Breast epithelium (tissue), 4 donors: ENCODE results near the gene CYB561. TPM values are rescaled to one million over a fixed set of nuclear protein-coding genes. Genes with fewer than 3 reads are reported as not detected.

Source experiments
- DNase-seq, 2 donors: peaks; one replicate each; pipeline ENCODE4 v3.0.0-alpha.2; 2019; ENCODE audit warnings: low spot score in 2 of 2
- H3K27ac ChIP-seq, 2 donors: fragments of 200-600 bp; sonication (generic) in 1 of 2; one replicate each; pipeline ENCODE4 v1.5.1; 2016 to 2019; ENCODE audit warnings: mild to moderate bottlenecking in 1 of 2
- H3K27me3 ChIP-seq, 2 donors: fragments of 200-600 bp; sonication (generic) in 1 of 2; one replicate each; pipeline versions ENCODE4 v1.5.1 to v1.6.0; 2017 to 2019; ENCODE audit warnings: control low read depth in 1 of 2, mild to moderate bottlenecking in 1 of 2
- H3K36me3 ChIP-seq: fragments of 200-600 bp; one replicate; pipeline ENCODE4 v1.5.1; 2019
- H3K4me1 ChIP-seq, 2 donors: fragments of 200-600 bp; sonication (generic); one replicate each; pipeline ENCODE4 v1.5.1; 2016 to 2019; ENCODE audit warnings: control low read depth in 1 of 2
- H3K4me3 ChIP-seq, 3 donors: fragments of 200-600 bp; sonication (generic); 1 replicate in 2 of 3; 2 replicates in 1 of 3; pipeline ENCODE4 v1.5.1; 2016 to 2019; ENCODE audit warnings: mild to moderate bottlenecking in 3 of 3, moderate library complexity in 2 of 3
- H3K9me3 ChIP-seq, 2 donors: fragments of 200-600 bp; sonication (generic) in 1 of 2; one replicate each; pipeline ENCODE4 v1.5.1; 2016 to 2019; ENCODE audit warnings: control low read depth in 1 of 2
- CTCF ChIP-seq, 3 donors: fragments of 450-650 bp; IDR thresholded peaks; one replicate each; pipeline ENCODE4 v1.5.1; 2016 to 2017; ENCODE audit warnings: antibody characterized with exemption in 3 of 3, mild to moderate bottlenecking in 3 of 3, moderate library complexity in 3 of 3
- POLR2A ChIP-seq: fragments of 450-650 bp; IDR thresholded peaks from one replicate; pipeline ENCODE4 v1.6.1; 2016; ENCODE audit warnings: antibody characterized with exemption, mild to moderate bottlenecking, moderate library complexity
- POLR2AphosphoS5 ChIP-seq, 3 donors: sonication (generic); formaldehyde crosslinking; IDR thresholded peaks; one replicate each; pipeline ENCODE4 v1.6.1; 2017; ENCODE audit warnings: antibody characterized with exemption in 3 of 3
- intact Hi-C: fragments of 100-400 bp; cut with DNase I; formaldehyde crosslinking; loops from one replicate; pipeline ENCODE4 v1.15.1; 2023; ENCODE audit warnings: low total_unique reads
- total RNA-seq, 3 donors: library from RNA; depleted of rRNA; stranded (reverse); fragments of >200 nt; gene quantifications; one replicate each; pipeline ENCODE4 v1.1.0, GENCODE V29; 2016

The CYB561 gene
- total RNA-seq, 3 donors from 2014 or later: 14.6 to 52.4 (median 43.3) TPM

DNA sequence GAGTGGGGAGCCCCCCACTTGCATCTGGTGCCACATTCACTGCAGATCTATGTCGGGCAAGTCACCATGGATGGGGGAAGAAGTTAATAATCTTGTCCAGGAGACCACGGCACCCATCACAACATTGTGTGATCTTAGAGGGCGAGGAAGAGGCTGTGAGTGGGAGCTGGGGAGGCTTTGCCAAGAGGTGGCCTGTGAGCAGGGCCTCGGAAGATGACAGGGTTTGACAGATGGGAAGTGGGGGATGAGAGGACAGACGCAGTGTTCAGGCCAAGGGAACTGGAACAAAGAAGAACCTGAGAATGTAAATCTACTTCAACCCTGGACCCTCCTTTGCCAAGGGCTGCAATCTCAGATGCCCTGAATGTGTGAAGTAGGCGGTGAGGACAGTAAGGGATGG lies 43.2 kb upstream of the CYB561 start:
- intact Hi-C loops: no loop called here
- no peak overlapping the region for H3K4me3 ChIP-seq
- DNase-seq: no peak
- no peak overlapping the region for H3K27ac ChIP-seq
- no peaks in the 10 kb centered on the region for H3K27me3 ChIP-seq
- H3K36me3 ChIP-seq: no peaks in the 10 kb centered on the region
- H3K9me3 ChIP-seq: no peaks in the 10 kb centered on the region
- no peaks in the 10 kb centered on the region for H3K4me1 ChIP-seq
- no peak for TF ChIP-seq CTCF (IDR thresholded peaks at IDR 0.05)
- TF ChIP-seq POLR2AphosphoS5 (IDR thresholded peaks at IDR 0.05): no peak
- TF ChIP-seq POLR2A: no peak

DNA sequence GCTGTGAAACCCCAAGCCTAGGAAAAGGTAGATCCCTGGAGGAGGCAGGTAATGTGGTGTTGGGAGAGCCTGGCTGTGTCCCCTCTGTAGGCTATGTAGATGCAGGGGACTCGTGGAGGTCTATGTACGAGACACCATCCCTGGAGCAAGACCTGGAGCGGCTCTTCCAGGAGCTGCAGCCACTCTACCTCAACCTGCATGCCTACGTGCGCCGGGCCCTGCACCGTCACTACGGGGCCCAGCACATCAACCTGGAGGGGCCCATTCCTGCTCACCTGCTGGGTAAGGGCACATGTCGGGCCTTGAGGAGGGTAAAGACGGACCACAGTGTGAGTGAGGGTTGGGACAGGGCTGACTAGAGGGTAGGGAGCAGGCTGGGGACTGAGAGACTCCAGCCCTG lies 42.7 kb upstream of the CYB561 start:
- H3K27ac ChIP-seq: no peak overlapping the region
- no peaks in the 10 kb centered on the region for H3K9me3 ChIP-seq
- H3K4me3 ChIP-seq: no peak overlapping the region
- DNase-seq: no peak
- no peaks in the 10 kb centered on the region for H3K27me3 ChIP-seq
- no peaks in the 10 kb centered on the region for H3K36me3 ChIP-seq
- TF ChIP-seq POLR2A: no peak
- TF ChIP-seq POLR2AphosphoS5 (IDR thresholded peaks at IDR 0.05): no peak
- TF ChIP-seq CTCF (IDR thresholded peaks at IDR 0.05): no peak
- intact Hi-C loops: no loop called here
- H3K4me1 ChIP-seq: no peaks in the 10 kb centered on the region

DNA sequence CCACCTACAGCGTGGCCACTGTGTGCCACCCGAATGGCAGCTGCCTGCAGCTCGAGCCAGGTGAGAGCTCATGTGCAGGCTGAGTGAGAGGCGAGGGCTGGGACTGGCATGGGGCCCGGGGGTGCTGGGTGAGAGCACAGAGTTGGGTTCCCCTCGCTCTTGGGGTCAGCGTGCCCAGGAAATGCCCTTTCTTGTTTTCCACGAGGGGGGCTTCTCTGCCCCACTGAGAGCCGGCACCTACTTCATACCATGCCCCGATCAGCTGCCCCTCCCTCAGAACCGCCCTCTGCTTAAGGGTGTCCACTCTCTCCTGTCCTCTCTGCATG lies 40.9 kb upstream of the CYB561 start:
- no peak overlapping the region for H3K27ac ChIP-seq
- TF ChIP-seq CTCF (IDR thresholded peaks at IDR 0.05): no peak
- no peaks in the 10 kb centered on the region for H3K9me3 ChIP-seq
- no peaks in the 10 kb centered on the region for H3K36me3 ChIP-seq
- DNase-seq: no peak
- no peak overlapping the region for H3K4me3 ChIP-seq
- intact Hi-C loops: no loop called here
- H3K27me3 ChIP-seq: no peaks in the 10 kb centered on the region
- no peaks in the 10 kb centered on the region for H3K4me1 ChIP-seq

DNA sequence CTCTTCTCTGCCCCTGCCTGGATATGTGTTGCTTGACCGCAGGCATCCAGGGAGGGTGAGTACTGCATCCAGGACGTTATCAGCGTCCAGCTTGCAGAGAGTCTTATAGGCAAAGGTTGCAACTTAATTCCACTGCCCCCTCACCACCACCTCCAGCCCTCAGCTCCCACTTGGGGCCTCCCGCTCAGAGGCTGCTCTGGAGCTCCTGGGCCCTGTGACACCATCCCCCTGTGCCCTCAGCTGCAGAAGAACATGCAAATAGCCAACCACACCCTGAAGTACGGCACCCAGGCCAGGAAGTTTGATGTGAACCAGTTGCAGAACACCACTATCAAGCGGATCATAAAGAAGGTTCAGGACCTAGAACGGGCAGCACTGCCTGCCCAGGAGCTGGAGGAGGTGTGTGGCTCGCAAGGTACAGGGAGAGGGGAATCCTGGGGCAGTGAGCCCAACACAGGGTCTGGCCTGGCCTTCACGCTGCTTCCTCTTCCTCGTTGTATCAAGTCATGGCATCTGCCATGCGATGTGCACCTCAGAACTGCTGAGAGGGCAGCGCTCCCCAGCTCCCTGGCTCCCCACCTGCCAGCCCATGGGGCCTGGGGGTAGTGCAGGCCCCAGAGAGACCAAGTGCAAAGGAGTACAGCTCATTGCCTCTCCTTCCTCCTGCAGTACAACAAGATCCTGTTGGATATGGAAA lies 40.4 kb upstream of the CYB561 start:
- no peak overlapping the region for H3K4me3 ChIP-seq

More for the DNA sequence above, 40.4 kb upstream of the CYB561 start:
- intact Hi-C loops: no loop called here
- Histone ChIP-seq H3K36me3 (no peaks in the 10 kb centered on the region), H3K27ac (no peak overlapping the region), H3K9me3 (no peaks in the 10 kb centered on the region), H3K4me1 (no peaks in the 10 kb centered on the region), H3K27me3 (no peaks in the 10 kb centered on the region)
- DNase-seq: no peak
- TF ChIP-seq POLR2A: no peak
- no peak for TF ChIP-seq CTCF (IDR thresholded peaks at IDR 0.05)
- no peak for TF ChIP-seq POLR2AphosphoS5 (IDR thresholded peaks at IDR 0.05)
